B cell (primary cell): ENCODE data around the gene REEP6.

Source experiments
- CTCF ChIP-seq: fragments of 200-600 bp; IDR thresholded peaks from one replicate; pipeline ENCODE4 v1.8.0; 2022; ENCODE audit warnings: antibody characterized with exemption, mild to moderate bottlenecking
- EZH2 ChIP-seq: IDR thresholded peaks from 2 replicates; pipeline ENCODE4 v1.6.1; 2012; ENCODE audit warnings: borderline replicate concordance, low read depth, mild to moderate bottlenecking, moderate library complexity, low read length; ENCODE audit not compliant: insufficient read depth, poor library complexity, severe bottlenecking

GRCh38 chr19:1508507-1508856 lies 17.5 kb downstream of the REEP6 start:
- TF ChIP-seq EZH2 (no peak), CTCF (no peak)
